Kidney glomerular epithelial cell (primary cell): Measurements from ENCODE around the gene TSPAN9.

Source experiments
- DNase-seq: peaks from one replicate; lab custom pipeline; 2025; lab: John Stamatoyannopoulos, UW

The TSPAN9 gene

DNA sequence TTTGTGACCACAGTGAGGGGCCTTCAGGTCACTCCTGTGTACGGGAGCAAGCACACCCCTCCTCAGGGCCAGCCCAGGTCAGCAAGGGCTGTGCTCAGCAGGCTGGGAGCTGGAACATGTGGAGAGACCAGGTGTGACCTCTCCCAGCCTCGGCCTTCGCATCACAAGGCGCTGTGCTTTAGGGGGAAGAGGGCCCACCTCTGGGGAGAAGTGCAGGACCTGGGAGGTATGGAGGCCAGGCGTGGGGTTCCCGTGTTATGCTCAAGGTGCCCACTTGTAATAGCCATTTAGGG lies 219.2 kb downstream of the TSPAN9 start:
- no peak for DNase-seq

DNA sequence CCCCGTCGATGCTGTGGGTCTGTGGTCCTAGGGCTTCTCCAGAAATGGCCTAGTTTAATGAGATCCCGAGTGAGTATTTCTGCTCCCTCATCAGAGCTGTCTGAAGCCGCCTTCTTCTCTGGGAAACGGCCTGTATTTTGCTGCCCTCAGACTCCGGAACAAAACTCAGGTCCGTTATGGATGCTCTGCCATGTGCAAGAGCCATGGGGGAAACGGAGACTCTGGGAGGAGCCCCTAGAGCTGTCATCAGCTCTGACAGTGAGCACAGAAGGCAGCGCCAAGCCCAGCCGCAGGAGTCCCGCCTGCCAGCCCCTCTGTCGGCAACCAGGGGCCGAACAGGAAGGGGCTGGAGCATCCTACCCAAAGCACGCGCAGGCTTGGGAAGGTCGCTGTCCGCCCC lies 221.4 kb downstream of the TSPAN9 start:
- DNase-seq, result no peak

GRCh38 chr12:3299929-3300832 lies 223.0 kb downstream of the TSPAN9 start:
- DNase-seq, result peak; percentile 89

- DNase-seq, result no peak
These were observed 223.7 kb downstream of the TSPAN9 start for GRCh38 chr12:3300833-3301401.

DNA sequence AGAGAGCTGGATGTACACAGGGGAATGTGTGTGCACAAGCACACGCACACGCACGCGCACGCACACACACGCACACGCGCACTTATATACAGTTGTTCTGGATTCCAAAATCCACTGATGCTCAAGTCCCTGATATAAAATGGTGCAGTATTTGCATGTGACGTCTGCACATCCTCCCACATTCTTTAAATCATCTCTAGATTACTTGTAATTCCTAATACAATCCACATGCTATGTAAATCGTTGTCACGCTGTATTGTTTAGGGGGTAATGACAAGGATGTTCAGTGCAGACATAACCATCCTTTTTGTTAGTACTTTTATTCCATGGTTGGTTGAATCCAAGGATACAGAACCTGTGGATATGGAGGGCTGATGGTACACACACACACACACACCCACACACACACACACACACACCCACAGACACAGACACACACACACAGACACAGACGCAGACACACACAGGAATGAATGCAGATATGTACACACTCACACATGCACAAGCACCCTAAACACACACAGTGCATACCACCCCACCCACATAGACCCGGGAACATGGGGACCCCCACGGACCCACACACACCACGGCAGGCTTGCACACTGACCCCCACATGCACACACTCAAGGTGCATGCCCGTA lies 225.3 kb downstream of the TSPAN9 start:
- DNase-seq, result no peak

GRCh38 chr12:3303410-3304136 lies 226.4 kb downstream of the TSPAN9 start:
- no peak for DNase-seq

DNA sequence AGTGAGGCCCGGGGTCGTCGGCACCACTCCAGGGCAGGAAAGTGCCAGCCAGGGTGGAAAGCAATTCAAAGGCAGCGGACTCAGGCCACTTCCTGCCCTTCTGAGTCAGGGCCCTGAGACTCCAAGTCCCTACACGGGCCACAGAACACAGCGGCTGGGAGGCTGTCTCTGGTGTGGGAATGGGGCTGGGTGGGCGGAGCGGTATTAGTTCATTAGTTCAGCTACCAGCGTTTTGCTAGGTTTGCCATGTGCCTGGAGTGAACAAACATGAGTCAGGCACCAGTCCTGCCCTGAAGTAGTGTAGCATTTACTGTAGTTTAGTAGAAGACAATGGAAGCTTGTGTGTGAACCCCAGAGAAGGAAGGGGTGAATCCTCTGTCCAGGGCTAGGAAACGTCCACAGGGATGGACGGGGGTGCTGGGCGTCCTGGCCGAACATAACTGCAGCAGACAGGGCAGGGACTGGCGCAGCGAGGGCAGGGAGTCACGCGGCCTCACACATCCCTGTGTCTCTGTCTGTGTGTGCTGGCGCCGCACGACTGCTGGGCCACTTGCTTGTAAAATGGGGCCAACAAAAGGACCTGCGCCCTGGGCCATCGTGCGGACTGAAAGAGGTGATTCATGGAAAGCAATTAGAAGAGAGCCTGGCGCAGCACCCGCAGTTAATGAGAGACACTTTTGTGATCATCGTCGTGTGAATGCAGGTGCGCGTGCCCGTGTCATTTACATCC lies 227.4 kb downstream of the TSPAN9 start:
- peak; percentile 98 for DNase-seq

DNA sequence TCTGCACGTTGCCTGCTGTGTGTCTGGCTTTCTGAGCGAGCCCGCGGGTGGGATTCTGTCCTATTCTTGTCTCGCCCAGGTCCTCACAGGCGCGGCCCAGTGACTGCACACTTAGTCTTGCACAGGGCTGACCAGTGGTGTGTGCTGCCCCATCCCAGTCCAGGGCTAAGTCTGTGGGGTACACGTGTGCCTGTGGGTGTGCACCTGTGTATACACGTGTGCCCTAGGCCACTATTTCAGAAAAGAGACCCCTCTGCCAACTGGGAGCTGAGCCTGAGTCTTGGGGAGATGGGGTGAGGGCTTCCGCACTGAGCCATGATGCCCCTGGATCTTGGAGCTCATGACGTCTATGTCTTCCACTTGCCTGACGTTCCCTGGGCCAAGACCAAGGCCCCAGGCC lies 228.3 kb downstream of the TSPAN9 start:
- DNase-seq, result no peak

DNA sequence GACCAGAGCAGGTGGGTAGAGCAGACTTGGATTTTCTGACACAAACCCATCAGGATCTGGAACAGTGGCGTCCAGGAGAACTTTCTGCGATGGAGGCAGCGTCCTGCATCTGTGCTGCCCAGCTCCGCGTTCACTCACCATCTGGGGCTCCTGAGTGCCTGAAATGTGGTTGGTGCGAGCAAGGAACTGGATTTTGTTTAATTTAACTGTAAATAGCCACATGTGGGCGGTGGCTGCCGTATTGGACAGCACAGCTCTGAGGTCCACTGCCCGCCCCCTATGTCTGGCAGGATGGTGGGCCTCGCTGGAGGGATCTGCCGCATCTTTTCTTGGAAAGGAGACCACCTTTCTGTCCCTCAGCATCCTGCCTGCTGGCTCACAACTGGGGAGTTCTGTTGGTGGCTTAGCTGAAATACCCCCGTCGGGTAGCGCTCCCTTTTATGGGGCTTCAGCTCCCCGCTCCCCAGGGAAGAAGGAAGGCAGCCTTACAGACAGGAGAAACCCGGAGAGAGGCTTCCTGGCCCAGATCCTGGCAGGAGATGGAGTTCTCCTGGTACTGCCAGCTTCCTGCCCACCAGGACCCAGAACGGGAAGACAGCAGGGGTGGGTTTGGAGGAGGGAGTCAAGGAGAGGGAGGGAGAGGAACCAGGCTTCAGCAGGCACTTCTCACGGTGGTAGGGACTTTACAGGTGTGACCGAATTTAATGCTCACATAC lies 228.9 kb downstream of the TSPAN9 start:
- DNase-seq, result no peak

DNA sequence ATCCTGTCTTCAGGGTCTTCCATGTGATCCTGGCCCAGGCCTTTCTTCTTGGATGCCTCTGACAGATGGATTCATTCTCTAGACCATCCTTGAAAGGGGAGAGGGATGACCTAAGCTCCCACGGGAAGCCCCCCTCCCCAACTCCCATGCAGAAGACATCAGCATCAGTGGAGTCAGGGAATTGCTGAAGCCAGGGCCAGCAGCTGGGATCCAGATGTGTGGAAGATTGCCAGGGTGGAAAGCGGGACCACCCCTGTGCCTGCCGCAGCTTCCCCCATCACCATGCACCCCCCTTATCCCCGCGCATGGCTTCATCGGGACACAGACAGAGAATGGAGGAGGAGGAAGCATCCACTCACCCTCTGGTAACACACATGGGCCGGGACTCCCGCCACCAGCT lies 230.2 kb downstream of the TSPAN9 start:
- DNase-seq, result no peak

- DNase-seq, result no peak
These were observed 230.9 kb downstream of the TSPAN9 start for GRCh38 chr12:3308063-3308462.

GRCh38 chr12:3308609-3309008 lies 231.4 kb downstream of the TSPAN9 start:
- no peak for DNase-seq

DNA sequence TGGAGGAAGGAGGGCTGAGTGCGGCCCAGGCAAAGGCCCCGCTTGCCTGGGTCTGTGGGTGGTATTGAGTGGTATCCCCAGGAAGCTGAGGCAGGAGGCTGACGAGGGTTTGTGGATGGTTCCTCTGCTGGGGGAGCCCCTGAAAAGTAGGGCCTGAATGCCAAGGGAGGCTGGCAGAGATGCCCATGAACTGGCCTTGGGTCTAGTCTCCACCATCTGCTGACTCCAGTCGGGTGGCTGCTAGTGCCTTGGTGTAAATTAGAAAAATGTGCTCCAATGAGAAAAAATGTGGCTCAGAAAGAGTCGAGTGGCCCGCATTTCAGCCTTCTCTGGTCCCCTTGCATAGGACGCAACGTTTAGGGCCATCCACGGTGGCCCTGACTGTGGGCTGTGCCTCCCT lies 232.6 kb downstream of the TSPAN9 start:
- DNase-seq, result no peak

DNA sequence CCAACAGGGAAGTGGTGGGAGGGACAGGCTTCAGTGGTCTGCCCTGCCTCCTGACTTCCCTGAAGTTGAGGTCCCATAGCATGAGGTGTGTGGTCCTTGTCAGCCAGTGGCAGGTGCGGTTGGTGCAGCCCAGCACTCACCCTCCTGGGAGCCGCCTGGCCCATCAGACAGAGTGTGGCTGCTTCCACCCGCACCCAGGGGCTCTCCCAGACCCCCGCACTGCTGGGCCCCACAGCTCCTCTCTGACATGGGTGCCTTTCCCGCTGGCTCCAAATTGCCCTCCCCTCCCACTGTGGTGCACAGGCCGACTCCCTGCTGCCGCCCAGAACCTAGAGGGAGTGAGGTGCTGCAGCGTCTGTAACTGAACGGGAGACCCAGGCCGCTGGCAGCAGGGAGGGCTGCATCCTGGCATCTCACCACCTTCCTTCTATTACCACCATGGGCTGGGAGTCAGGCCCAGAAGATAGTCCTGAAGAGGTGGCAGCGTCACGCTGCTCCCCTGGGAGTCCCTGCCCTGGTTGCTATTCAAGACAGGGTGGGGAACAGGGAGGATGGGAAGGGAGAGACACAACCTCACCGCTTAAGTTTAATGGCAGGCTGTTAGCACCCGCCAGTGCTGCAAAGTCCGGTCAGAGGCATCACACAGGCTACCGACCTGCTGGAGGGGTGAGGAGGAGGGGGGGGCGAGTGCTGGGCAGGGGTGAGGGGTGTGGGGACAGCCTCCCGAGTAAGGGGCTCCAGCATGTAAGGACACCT lies 233.3 kb downstream of the TSPAN9 start:
- no peak for DNase-seq

DNA sequence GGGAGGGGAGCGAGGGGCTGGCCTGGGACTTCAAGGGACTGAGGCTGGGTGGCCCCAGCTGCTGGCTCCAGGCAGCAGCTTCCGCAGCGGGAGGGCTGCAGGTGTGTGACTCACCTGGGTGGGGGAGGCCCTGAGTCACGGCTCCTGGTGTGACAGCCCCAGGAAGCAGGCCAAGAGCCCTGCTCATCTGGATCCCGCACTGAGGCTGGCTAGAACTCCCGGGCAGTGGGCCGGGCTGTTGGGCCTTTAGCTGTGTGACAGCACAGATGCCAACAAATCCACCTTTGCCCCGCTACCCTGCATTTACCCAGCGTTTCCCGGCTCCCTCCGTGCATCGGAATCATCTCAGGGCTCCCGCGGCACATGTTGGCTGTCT lies 233.8 kb downstream of the TSPAN9 start:
- DNase-seq, result no peak

DNA sequence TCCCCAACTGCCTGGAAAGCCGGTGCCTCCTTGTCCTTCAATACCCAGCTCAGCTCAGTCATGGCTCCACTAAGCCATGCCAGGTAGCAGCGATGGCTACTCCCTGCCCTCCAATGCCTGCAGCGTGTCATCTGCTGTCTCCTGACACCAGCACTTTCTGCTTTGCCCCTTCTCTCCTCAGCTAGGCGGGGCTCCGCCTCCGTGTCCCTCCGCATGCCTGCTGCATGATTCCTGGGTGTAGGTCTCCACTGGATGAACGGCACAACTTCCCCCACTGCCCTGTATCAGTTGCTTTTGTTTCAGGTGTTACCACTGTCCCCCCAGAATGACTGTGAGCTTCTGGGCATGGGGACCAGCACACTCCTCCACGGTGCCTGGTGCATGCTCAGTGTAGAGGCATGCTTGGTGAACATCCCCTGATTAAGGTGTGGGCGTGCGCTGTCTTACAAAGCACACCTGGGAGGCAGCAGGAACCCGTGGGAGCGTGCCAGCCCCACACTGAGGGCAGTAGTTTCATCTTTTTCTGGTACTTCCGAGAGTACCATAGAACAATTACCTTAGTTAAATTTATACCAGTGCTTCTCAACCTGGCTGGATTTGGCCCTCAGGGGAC lies 234.4 kb downstream of the TSPAN9 start:
- DNase-seq, result no peak

DNA sequence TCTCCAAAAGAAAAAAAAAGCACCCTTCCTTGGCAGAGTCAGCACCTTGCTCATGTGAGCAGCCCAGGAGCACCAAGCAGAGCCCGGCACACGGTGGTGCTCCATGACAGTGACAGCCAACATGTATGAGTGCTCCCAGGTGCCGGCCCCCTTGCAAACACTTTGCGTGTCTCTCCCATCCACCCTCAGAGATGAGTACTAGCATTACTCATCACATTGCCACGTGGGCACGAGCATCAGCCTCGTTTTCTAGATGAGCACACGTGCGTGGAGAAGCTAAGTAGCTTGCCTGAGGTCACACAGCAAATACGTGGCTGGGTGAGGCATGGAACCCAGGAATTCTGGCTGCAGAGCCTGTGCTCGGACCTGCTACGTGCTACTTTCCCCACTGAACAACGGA lies 235.9 kb downstream of the TSPAN9 start:
- DNase-seq, result no peak

DNA sequence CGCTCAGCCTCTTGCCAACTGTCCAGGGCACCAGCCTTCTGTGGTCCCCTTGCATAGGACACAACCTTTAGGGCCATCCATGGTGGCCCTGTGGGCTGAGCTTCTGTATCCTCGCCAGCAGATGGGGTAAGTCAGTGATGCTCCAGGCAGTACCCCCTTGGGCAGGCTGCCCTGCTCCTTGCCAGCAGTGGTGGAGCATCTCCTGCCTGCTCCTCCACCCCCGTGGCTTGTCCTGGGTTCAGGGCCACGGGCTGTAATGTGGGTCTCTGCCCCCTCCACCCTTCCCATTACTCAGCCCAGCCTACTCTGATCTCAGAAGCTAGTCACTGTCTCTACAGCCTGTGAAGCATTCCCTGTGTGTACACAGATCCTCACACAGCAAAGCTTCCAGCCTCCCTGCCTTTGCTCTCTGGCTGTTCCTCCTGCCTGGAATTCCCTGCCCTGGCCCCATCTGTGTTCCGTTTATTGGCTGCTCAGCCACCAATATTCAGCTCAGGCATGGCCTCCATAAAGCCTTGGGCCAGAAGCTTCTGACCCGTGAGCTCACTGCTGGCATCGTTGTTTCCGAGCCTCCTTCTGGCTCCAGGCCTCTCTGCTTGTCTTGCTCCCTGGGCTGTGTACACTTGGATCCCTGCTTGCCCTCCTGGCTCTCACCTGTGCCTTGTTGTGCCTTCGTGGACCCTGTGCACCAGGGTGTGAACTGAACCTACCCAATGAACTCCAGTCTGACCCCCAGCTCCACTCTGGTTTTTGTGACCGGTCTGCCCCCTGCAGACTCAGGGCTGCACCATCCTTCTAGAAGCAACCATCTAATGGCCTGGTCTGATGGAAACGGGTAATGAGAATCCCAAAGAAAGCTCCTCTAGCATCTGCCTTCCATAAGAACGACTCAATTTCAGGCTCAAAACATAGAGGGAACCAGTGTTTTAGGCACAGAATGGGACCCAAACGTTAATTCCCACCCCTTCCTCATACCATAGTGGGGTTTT lies 236.8 kb downstream of the TSPAN9 start:
- DNase-seq, result no peak

- no peak for DNase-seq
These were observed 238.1 kb downstream of the TSPAN9 start for GRCh38 chr12:3315201-3315661.
